DMS153 (cell line): Measurements from ENCODE around the gene FEM1B.
A peak's percentile ranks its signal among the peaks of the same experiment; 100 is the strongest.
"Not testable (repeated sequence)": the region's sequence is repeated elsewhere in the genome, so short reads cannot be mapped to it uniquely, and the experiment has no call there.

Source experiments
- DNase-seq: peaks from one replicate; lab custom pipeline; 2025; lab: John Stamatoyannopoulos, UW

Gene FEM1B

GRCh38 chr15:68277603-68278344 is at the start of gene FEM1B:
FEM1B (plus strand) TSS chr15:68277745; CDS start chr15:68278418, 673 bp downstream.
- peak; percentile 75 for DNase-seq

- DNase-seq, result no peak
These were observed 49.2 kb upstream of the FEM1B start for GRCh38 chr15:68228143-68228970.

- no peak for DNase-seq
These were observed 48.6 kb upstream of the FEM1B start for GRCh38 chr15:68228971-68229385.

- DNase-seq, result no peak
These were observed 48.0 kb upstream of the FEM1B start, which contains the start of gene CLN6 for GRCh38 chr15:68229386-68230156. CLN6 (minus strand) TSS chr15:68229728; CDS start chr15:68229584, 144 bp downstream.

- no peak for DNase-seq
These were observed 47.1 kb upstream of the FEM1B start for GRCh38 chr15:68230157-68231100.

- no peak for DNase-seq
These were observed 46.3 kb upstream of the FEM1B start for GRCh38 chr15:68231102-68231818.

GRCh38 chr15:68232449-68232848 is 45.1 kb upstream of the FEM1B start:
- no peak for DNase-seq

- DNase-seq, result no peak
These were observed 44.6 kb upstream of the FEM1B start for GRCh38 chr15:68232937-68233336.

GRCh38 chr15:68234060-68234459 is 43.5 kb upstream of the FEM1B start:
- no peak for DNase-seq

GRCh38 chr15:68234520-68234919 is 43.0 kb upstream of the FEM1B start:
- DNase-seq, result not testable (repeated sequence)

- DNase-seq, result no peak
These were observed 42.5 kb upstream of the FEM1B start for GRCh38 chr15:68235022-68235421.

GRCh38 chr15:68239025-68239424 is 38.5 kb upstream of the FEM1B start:
- DNase-seq, result no peak

- DNase-seq, result no peak
These were observed 36.2 kb upstream of the FEM1B start for GRCh38 chr15:68241088-68241935.

- DNase-seq, result no peak
These were observed 33.3 kb upstream of the FEM1B start for GRCh38 chr15:68244235-68244634.

GRCh38 chr15:68249058-68249713 is 28.4 kb upstream of the FEM1B start:
- no peak for DNase-seq

GRCh38 chr15:68252925-68253534 is 24.5 kb upstream of the FEM1B start:
- DNase-seq, result peak; percentile 59

- DNase-seq, result peak; percentile 70
These were observed 20.7 kb upstream of the FEM1B start for GRCh38 chr15:68256675-68257450.

- no peak for DNase-seq
These were observed 18.9 kb upstream of the FEM1B start for GRCh38 chr15:68258692-68259091.
